Upper lobe of left lung (tissue), 6 donors: Measurements from ENCODE around the gene SPEN. TPM values are rescaled to one million over a fixed set of nuclear protein-coding genes. Genes with fewer than 3 reads are reported as not detected.
A peak's percentile ranks its signal among the peaks of the same experiment; 100 is the strongest.

Source experiments
- ATAC-seq, 2 donors: fragments of 200-7000 bp; cut with Tn5 transposase; one replicate each; pipeline ENCODE4 v1.9.1; 2022; ENCODE audit warnings: mild to moderate bottlenecking in 2 of 2, moderate library complexity in 2 of 2; ENCODE audit not compliant: low FRiP score in 2 of 2
- DNase-seq, 2 donors: peaks; one replicate each; pipeline ENCODE4 v3.0.0-alpha.2; 2019 to 2020
- H3K27ac ChIP-seq, 4 donors: fragments of 200-600 bp; sonication (generic); one replicate each; pipeline ENCODE4 v1.5.1; 2016 to 2019
- H3K27me3 ChIP-seq, 4 donors: fragments of 200-600 bp; sonication (generic); one replicate each; pipeline ENCODE4 v1.5.1; 2017 to 2019
- H3K36me3 ChIP-seq, 4 donors: fragments of 200-600 bp; sonication (generic); one replicate each; pipeline ENCODE4 v1.5.1; 2016 to 2019
- H3K4me1 ChIP-seq, 4 donors: fragments of 200-600 bp; sonication (generic); one replicate each; pipeline ENCODE4 v1.5.1; 2018 to 2019
- H3K4me3 ChIP-seq, 4 donors: fragments of 200-600 bp; sonication (generic); one replicate each; pipeline ENCODE4 v1.5.1; 2017 to 2019; ENCODE audit warnings: mild to moderate bottlenecking in 2 of 4, moderate library complexity in 1 of 4
- H3K9me3 ChIP-seq, 4 donors: fragments of 200-600 bp; sonication (generic); one replicate each; pipeline ENCODE4 v1.5.1; 2018 to 2019
- CTCF ChIP-seq, 6 experiments: fragments of 450-650 bp in 4 of 6; fragments of 200-600 bp in 2 of 6; sonication (generic) in 2 of 6; IDR thresholded peaks; one replicate each; pipeline ENCODE4 v1.5.1; 2016 to 2019; ENCODE audit warnings: antibody characterized with exemption in 6 of 6
- EP300 ChIP-seq, 4 donors: sonication (generic); formaldehyde crosslinking; IDR thresholded peaks; one replicate each; pipeline ENCODE4 v1.5.1; 2017; ENCODE audit warnings: antibody characterized with exemption in 4 of 4, control low read depth in 2 of 4
- POLR2A ChIP-seq, 4 donors: fragments of 450-650 bp; IDR thresholded peaks; one replicate each; pipeline ENCODE4 v1.5.1; 2016 to 2017; ENCODE audit warnings: antibody characterized with exemption in 4 of 4, mild to moderate bottlenecking in 2 of 4
- POLR2AphosphoS5 ChIP-seq, 2 donors: sonication (generic); formaldehyde crosslinking; IDR thresholded peaks; one replicate each; pipeline ENCODE4 v1.5.1; 2017; ENCODE audit warnings: antibody characterized with exemption in 2 of 2
- WGBS, 2 donors: methylation state at CpG; one replicate each; pipeline ENCODE4 v1.1.5; 2017 to 2018; 5-methylcytosine and 5-hydroxymethylcytosine counted together
- total RNA-seq, 6 donors: library from RNA; depleted of rRNA in 4 of 6; stranded (reverse); fragments of >200 nt in 4 of 6; gene quantifications; one replicate each; pipeline versions ENCODE4 v1.1.0 to v1.2.1, GENCODE V29; 2016 to 2021
- donor health status: DM: no; HTN: no; CAD: no; lungs with moderate emphysema.
- donor health status: DM: no; HTN: yes; CAD: no; lungs with severe emphysema.

Gene SPEN
- total RNA-seq, 6 donors from 2014 or later = 41.5 to 73.3 (median 51.3) TPM

- no peaks in the 10 kb centered on the region for H3K36me3 ChIP-seq
- peaks cover 46 to 74% (median 53%) of the 10 kb centered on the region in 4 donors for H3K4me1 ChIP-seq
- no peak for TF ChIP-seq CTCF (IDR thresholded peaks at IDR 0.05)
- TF ChIP-seq POLR2AphosphoS5 (IDR thresholded peaks at IDR 0.05) = no peak
- no peak for TF ChIP-seq POLR2A (IDR thresholded peaks at IDR 0.05)
- TF ChIP-seq EP300 (IDR thresholded peaks at IDR 0.05) = no peak
- no peaks in the 10 kb centered on the region for H3K27me3 ChIP-seq
- no peak for DNase-seq
- no peaks in the 10 kb centered on the region for H3K9me3 ChIP-seq
- H3K27ac ChIP-seq = peak overlapping the region in 1 of 4 donors; percentile 56
- H3K4me3 ChIP-seq = no peak overlapping the region
- WGBS, 2 donors = 49 to 67% methylated on average over 5 of the region's 5 CpGs
- no peak for ATAC-seq
Measured at GRCh38 chr1:15958111-15958510, 110.6 kb downstream of the SPEN start.

GRCh38 chr1:15958793-15959192 is 111.3 kb downstream of the SPEN start:
- Histone ChIP-seq H3K27ac (peak overlapping the region in 3 of 4 donors; percentile 39 to 56 (median 44)), H3K4me3 (no peak overlapping the region), H3K27me3 (no peaks in the 10 kb centered on the region), H3K9me3 (no peaks in the 10 kb centered on the region), H3K4me1 (peaks cover 46 to 74% (median 51%) of the 10 kb centered on the region in 4 donors), H3K36me3 (no peaks in the 10 kb centered on the region)
- TF ChIP-seq EP300 (IDR thresholded peaks at IDR 0.05) (no peak), POLR2AphosphoS5 (IDR thresholded peaks at IDR 0.05) (no peak), CTCF (IDR thresholded peaks at IDR 0.05) (no peak), POLR2A (IDR thresholded peaks at IDR 0.05) (no peak)
- ATAC-seq (no peak), DNase-seq (no peak)

- H3K9me3 ChIP-seq = no peaks in the 10 kb centered on the region
- TF ChIP-seq POLR2A (IDR thresholded peaks at IDR 0.05) (no peak), EP300 (IDR thresholded peaks at IDR 0.05) (no peak)
- H3K4me3 ChIP-seq = no peak overlapping the region
- DNase-seq = no peak
- H3K27ac ChIP-seq = peak overlapping the region in 1 of 4 donors; percentile 44
- H3K4me1 ChIP-seq = peaks cover 46 to 71% (median 52%) of the 10 kb centered on the region in 4 donors
- H3K36me3 ChIP-seq = no peaks in the 10 kb centered on the region
- no peaks in the 10 kb centered on the region for H3K27me3 ChIP-seq
- no peak for ATAC-seq
Measured at GRCh38 chr1:15959424-15959823, 111.9 kb downstream of the SPEN start.

GRCh38 chr1:15959827-15960446 is 112.4 kb downstream of the SPEN start:
- no peak for ATAC-seq
- no peak for DNase-seq
- 86 to 90% methylated on average over 8 of the region's 8 CpGs for WGBS, 2 donors
- Histone ChIP-seq H3K4me3 (no peak overlapping the region), H3K9me3 (no peaks in the 10 kb centered on the region), H3K36me3 (no peaks in the 10 kb centered on the region), H3K27ac (no peak overlapping the region), H3K27me3 (no peaks in the 10 kb centered on the region), H3K4me1 (peaks cover 46 to 71% (median 52%) of the 10 kb centered on the region in 4 donors)
- TF ChIP-seq POLR2A (IDR thresholded peaks at IDR 0.05) (no peak), POLR2AphosphoS5 (IDR thresholded peaks at IDR 0.05) (no peak), EP300 (IDR thresholded peaks at IDR 0.05) (no peak)

GRCh38 chr1:15960808-15961207 is 113.3 kb downstream of the SPEN start:
- H3K4me1 ChIP-seq = peaks cover 49 to 75% (median 54%) of the 10 kb centered on the region in 4 donors
- H3K4me3 ChIP-seq = no peak overlapping the region
- WGBS, 2 donors = 94% methylated on average over 5 of the region's 5 CpGs

More at GRCh38 chr1:15960808-15961207, 113.3 kb downstream of the SPEN start:
- no peaks in the 10 kb centered on the region for H3K27me3 ChIP-seq
- TF ChIP-seq EP300 (IDR thresholded peaks at IDR 0.05) = no peak
- no peak for TF ChIP-seq POLR2A (IDR thresholded peaks at IDR 0.05)
- no peak for TF ChIP-seq POLR2AphosphoS5 (IDR thresholded peaks at IDR 0.05)
- no peak for TF ChIP-seq CTCF (IDR thresholded peaks at IDR 0.05)
- ATAC-seq (no peak), DNase-seq (no peak)
- no peak overlapping the region for H3K27ac ChIP-seq
- no peaks in the 10 kb centered on the region for H3K9me3 ChIP-seq
- no peaks in the 10 kb centered on the region for H3K36me3 ChIP-seq
